ENCODE measurements around the gene SHISAL1.

The SHISAL1 gene

DNA sequence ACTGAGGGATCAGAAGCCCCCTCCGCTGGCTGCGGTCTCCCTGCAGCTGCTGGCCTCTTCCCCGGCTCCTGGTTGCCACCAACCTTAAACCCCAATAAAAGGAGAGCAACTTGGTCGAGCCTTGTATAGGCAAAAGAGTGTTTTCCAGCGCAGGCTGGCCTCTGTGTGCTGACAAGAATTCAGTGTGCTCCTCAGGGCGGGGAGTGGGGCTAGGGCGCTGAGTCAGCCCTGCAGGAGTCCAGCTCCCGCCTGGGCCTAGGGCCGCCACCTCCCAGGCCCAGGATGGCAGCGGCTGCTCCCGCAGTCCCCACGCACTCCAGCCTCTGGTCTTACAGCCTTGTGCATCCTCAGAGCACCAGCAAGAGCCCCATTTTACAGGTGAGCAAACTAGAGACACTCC, at the start of gene SHISAL1:
Gene SHISAL1 (minus strand): TSS at position 186 of the 400 bp plus-strand sequence. CDS start 12,006 bp downstream, outside the sequence.
- DNase-seq: no peak

DNA sequence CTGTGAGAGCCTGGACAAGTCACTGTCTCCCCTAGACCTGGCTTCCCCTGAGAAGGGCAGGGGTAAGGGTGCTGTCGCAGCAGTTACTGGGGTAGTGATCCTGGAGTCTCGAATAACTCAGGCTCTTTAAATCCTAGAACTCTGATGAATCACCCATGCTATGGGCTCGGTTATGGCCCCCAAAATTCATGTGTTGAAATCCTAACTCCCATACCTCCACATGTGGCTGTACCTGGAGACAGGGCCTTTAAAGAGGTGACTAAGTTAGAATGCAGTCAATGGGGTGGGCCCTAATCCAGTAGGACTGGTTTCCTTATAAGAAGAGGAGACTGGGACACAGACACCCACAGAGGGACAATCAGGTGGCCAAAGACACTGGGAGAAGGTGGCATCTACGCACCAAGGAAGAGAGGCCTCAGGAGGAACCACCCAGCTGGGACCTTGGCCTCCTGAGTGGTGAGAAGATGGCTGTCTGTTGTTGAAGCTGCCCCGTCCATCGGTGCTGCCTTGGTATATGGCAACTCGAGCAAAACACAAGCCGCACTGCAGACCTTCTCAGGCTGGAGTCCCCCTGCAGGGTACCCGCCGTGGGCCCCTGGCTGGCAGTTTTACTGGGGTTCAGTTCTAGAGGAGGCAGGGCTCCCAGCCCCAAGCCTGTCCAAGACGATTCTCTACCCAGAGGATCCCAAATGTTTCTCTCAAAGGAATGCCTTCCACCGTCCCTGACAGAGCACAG, 48.8 kb upstream of the SHISAL1 start:
- no peak for DNase-seq

DNA sequence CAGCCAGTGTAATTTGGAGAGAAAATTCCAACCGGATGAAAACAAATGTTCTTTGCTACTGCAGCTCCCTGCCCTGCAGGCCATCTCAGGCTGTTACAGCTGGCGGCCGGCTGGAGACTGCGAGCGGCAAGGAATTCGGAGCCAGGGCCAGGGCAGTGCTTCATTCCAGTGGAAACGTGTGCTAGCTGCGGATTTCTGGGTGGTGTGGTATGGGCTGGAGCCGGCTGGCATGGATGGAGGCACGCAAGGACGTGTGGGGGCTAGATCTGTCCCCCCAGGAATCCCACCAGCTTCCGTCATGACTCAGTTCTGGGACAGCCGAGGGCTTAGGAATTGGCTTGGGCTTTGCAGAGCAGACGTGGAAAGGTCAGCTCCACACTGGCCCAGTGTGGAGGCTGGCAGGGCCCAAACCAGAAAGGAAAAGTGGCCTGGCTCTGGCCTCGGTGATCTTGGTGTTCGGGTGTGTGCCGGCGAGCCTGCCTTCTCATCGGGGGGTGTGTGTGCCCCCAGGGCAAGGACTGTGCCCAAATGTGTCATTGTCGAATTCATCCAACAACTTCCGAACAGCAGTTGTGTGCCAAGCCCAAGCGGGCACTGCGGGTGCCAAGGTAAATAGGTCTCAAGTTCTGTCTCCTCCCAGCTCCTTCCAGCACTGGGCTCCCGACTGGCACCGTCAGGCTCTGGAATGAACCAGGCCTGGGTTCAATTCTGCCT, 48.1 kb upstream of the SHISAL1 start:
- DNase-seq: no peak

DNA sequence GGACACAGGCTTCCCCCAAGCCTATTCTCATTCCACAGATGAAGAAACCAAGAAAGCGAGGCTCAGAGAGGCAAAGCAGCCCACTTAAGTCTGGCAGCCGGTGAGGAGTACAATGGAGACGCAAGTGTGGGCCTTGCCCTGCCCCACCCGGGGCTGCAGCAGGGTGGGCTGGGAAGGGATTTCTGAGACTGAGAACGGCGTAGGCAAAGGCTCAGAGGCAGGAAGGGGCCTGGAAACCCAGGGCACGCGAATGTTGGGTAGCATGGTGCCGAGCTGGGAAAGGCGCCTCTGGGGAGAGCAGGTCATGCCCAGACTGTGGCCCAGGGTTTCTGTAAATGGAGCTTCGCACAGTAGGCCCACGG, 47.5 kb upstream of the SHISAL1 start:
- no peak for DNase-seq

DNA sequence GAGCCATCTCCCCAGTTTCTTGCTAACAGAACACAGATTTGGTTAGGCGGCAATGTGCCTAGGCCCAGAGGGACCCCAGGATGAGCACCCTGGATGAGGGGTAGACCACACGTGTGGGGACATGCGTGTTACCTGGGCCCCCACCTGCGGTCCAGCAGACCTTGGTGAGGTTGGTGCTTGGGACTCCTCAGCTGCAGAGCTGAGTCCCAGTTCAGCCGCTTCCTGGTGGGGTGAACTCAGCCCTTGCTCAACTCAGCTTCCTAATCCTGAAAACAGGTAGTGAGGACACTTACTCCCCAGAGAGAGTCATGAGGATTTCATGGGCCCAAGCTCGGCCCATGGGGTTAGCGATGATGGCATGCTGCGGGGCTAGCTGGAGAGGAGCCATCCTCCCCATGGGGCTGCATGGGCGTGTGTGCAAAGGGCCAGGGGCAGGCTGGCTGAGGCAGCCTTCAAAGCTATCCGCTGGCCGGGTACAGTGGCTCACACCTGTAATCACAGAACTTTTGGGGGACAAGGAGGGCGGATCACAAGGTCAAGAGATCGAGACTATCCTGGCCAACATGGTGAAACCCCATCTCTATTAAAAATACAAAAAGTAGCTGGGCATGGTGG, 46.9 kb upstream of the SHISAL1 start:
- no peak for DNase-seq

DNA sequence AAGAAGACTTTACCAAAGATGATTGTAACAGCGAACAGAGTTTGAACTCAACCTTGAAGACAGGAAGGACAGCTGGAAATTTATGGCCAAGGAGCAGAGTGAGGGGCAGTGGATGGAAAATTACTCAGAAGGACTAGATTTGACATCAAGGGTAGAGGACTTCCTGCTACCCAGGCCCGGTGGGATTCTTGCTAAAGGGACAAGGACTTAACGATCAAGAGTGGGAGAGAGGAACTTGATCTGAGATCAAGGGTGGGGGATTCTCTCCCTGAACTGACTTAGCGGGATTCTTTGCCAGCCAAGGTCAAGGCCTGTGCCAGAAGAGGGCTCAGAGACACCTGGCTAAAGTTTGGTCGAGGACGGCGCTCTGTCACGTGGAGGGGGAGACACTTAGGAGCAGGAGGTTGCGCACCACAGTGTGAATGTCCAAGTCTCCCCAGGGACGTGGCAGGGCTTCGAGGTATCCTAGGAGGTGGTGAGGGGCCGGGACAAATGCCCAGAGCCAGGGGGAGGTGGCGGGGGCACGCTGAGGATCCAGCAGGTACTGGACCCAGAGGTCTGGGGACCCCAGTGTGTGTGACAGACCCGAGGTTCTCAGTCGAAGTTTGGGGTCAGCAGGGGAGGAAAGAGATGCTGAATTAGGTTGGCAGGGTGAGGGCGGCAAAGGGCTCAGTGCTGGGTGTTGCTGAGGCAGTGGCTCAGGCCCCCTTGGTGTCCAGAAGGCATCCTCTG, 46.1 kb upstream of the SHISAL1 start:
- no peak for DNase-seq

DNA sequence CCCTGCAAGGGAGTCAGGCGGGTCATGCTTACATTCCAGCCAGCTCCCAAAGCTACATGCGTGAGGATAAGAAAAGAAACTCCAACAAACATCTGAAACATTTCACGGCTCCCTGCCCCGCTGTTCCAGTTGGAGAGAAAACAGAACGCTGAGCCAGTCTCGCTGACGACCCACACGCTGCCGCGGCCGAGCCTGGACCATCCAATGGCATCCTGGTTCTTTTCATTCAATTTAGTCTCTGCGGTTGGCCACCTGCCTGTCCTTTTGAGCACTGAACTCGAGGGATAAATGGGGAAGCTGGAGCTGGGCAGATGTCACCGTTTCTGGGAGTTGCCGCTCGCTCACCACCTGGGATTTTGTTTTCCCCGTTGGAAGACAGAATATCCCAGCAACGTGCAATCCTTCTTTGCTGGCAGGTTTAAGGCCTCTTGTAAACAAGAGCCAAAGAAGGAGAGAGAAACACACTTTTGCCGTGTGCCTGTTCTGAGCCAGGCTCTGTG, 45.3 kb upstream of the SHISAL1 start:
- no peak for DNase-seq

DNA sequence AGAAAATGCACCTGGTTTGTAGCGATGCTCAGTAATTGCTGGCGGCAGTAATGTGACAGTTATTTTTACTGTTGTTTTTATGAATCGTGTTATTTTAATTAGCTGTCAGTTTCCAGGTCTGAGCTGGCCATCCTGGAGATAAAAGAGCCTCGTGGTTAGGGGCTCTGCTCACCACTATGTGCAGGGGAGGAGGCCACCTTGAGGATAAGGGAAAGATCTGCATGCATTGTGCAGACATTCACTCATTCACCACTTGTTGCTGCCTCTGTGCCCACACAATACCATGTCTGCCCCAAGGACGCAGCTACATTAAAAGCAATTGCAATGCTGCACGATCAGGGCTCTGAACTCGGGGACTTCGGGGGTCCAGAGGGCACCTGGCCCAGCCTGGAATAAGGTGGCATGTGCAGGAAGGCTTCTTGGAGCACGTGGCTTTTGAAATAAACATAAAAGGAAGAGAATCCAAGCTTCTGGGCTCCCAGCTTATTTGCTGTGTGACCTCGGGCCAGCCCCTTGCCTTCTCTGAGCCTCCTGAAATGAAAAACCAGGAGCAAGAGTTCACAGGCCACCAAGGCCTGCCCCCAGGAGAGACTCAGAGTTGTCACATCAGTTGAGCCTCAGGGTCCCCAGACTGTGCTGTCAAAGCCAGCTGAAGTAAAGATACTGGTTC, 44.7 kb upstream of the SHISAL1 start:
- DNase-seq: no peak

DNA sequence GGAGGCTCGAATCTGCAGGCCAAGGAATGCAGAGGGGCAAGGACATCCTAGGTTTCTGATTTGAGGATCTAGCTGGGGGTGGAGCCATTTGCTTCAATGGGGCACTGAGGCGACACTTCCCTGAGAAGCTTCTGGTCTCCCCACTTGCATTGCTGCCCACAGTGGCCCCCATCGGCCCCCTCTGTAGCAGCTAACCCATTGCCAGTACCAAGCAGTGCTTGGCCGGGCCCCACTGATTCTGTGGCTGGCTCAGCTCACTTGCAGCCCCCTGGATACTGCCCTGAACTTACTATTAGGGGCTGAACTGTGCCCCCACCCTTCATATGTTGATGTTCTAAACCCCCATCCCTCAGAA, 42.9 kb upstream of the SHISAL1 start:
- DNase-seq: no peak

DNA sequence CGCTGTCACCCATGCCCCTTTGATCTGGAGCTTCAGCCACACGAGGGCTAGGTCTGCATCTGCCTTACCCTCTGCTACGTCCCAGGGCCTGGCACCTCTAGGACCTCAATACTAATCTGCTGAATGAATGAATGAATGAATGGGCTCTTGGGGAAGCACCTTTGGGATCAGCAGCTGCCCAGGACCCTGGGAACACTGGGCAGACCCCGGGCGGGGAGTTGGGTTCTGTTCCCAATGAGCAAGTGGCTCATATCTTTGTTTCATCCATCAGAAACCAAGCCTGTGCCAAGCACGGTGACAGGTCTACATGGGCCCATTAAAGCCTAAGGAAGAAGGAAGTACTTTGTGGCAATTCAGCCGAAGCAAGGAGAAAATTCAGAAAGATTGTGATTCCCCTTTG, 41.5 kb upstream of the SHISAL1 start:
- no peak for DNase-seq

DNA sequence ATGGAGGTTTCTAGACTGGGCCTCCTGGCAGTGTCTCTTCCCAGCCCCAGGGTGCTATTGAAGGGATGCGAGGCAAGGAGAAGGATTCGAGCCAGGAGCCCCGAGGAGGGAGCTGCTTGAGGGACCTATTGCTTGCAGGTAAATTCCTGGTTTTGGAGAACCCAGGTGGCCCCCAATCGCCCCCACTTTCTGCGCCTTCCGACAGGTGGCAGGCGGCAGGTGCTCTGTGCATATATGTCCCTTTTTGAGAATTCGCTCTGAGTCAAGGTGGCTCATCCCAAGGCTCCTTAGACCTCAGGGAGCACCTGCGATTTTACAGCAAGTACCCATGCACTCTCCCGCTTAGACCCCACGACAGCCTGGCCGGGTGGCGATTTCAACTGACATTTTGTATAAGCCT, 40.3 kb upstream of the SHISAL1 start:
- DNase-seq: no peak

DNA sequence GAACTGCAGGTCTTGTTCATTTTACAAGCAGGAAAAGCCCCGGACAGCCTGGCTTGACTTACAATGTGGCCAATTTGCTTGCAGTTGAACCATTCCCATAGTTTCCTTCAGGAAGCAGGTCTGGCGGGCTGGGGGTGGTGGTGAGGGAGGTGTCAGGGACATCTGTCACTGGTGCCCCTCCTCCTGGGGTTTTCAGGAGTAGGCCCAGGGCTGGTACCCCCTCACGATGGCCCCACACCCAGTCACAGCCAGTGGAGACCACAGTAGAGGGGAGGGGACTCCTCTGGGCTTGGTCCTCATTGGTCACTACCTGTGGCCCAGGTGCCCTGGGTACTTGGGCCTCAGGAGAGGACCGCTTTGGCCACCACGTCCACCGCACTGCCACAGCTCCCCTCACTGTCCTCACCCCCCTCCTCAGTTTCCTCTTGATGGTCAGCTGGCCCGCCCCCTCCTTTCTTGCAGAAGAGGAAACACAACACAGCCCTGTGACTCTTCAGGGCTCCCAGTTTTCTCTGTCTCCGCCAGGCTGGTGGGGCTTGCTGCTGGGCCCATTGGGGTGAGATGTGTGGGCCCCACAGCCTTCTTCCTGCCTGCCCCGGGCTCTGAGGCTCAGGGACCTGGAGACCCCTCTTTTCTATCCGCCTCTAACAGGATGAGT, 39.8 kb upstream of the SHISAL1 start:
- no peak for DNase-seq

DNA sequence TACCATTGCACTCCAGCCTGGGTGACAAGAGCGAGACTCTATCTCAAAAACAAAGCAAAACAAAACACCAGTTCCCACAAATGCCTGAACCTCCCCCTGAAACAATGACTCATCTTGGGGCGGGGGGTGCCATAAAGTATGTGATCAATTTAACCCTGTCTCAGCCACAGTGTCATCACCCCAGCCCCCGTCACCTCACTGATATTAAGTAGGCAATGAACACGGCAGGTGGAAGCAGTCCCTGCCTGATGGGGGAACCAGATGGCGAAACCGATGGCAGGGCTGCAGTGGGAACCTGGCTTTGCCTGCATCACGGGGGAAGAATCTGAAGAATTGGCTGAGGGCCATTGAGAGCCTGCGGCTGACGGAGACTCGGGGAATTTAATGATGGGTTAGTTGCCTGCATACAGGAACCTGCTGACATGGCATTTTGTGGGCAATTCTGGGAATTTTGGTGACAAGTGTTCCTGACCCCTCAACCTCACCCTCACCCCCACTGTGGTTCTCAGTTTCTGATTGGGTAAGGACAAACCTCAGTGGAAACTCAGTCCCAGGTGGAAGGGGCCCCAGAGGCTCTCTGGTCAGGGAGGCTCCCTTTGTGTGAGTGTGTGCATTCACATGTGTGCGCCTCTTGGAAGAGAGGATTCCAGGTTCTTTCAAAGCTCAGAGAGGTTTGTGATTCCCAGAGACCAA, 39.1 kb upstream of the SHISAL1 start:
- peak; percentile 27 to 28 for DNase-seq

DNA sequence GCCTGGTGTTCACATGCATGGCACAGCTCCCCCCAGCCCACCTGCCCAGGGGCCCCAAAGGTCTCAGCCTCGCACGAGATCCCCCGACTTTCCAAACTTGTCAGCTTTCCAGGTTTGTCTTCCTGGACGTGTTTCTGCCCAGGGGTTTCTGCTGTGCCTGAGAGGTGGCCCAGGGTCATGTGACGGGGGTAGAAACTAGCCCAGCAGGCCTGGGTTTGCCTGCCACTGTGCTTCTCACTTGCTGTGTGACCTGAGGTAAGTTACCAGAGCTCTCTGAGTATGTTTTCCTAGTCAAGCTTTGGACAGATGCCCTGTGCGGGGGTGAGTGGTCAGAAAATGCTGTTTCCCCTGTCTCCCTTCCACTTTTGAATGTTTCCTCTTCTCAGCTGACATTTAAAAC, 38.3 kb upstream of the SHISAL1 start:
- DNase-seq: no peak

DNA sequence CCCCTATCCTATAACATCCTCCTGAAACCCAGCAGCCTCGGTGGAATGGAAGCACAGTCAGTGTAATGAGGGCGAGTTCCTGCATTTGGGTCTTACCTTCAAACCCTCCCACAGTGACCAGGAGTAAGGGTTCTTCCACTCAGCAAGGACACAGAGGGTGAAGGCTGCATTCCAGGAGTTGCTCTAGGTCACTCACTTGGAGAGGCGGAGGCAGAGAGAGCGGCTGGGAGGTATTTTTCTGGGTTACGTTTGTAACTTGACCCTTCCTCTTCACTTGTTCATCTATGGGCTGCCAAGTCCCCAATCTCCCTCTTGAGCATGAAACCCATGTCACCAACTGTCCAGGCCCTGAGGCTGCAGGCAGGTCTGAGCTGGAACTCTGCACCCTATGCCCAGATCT, 36.8 kb upstream of the SHISAL1 start:
- no peak for DNase-seq

DNA sequence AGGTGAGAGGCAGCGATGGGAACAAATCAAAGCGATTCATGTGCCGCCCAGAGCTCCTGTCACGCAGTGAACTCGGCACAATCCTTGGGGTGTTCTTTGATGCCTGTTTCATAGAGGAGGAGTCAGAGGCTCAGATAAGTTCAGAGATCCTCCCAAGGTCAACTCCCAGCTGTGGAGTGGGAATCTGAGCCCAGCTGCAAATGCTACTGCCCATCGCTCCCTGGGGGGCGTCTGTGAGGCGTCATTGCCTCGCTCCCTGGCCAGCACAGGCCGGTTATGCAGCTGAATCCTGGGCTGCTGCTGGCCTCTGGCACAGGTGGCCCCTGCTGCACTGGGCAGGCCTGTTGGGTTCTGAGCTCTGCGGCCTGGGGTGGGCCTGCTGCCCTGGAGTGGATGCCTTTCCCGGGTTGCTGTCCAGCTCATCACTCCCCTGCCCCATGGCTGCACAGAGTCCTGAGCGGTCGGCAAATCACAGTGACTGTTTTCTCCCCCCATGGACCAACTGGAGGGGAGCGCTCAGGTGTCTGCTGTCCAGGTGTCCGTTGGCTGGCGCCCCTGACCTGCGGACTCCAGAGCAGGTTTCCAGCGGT, 36.3 kb upstream of the SHISAL1 start:
- DNase-seq: no peak

DNA sequence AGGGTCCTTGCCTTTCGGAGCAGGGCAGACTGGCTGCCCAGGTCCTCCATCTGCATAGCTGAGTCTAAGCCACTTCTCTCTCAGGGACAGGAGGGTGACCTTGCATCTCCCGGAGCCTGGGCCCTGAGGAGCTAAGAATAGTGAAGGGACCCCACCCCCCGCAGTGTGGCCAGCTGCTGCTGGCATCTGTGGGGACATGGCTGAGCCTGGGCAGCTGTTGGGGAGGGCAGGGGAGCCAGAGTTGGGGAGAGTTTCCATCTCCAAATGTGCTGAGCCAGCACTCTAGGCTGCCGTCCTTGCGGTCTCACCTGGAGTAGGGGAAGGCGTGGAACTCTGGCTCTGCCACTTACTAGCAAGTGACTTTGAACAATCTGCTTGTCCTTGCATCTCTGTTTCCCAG, 34.8 kb upstream of the SHISAL1 start:
- DNase-seq: no peak

DNA sequence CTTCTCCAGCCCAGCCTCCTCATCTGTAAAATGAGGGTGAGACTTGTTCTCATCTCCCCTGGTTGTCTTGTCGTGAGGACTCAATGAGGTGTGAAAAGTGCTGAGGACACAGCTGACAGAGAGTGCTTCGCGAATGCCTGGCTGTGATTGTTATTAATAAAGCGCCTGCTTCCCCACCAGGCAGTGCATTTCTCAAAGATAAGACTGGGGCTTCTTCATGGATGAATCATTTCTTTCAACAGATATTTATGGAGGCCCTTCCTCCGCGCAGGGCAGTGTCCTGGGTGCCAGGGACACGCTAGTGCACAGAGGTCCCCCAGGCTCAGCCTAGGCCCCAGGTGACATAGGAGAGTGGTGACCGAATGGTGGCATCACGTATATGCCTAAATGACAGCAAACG, 34.3 kb upstream of the SHISAL1 start:
- no peak for DNase-seq

DNA sequence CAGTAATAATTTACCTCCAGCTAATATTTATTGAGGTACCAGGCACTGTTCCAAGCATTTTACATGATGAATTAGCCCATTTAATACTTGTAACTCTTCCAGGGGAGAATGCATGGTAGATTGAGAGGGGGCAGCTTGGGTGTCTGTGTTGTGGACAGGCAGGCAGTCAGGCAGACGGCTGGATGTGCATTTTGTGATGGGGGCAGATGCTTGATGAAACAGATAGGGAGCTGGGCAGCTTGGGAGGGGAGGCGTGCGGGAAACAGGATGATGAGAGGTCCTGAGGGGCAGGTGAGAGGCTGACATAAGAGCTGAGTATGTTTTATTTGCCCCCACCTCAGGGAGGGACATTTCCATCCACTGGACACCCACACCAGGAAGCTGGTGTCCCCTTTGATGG, 33.1 kb upstream of the SHISAL1 start:
- DNase-seq: no peak

DNA sequence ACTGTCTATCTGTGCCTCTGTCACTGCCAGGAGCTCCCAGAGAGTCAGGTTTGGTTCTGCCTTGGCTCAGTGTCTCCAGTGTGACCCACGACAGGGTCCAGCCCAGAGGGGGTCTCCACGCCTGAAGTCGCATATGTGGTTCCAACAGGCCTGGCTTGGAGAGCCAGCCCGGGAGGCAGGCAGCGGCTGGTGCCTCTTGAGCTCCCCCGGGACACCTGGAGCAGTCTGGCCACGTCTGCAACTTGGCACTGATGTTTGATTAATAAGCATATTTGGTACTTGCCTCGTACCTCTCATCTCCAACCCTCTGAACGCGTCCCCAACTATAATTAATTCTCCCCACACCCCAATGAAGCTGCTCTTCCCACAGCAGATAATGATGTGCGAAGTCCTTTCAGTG, 31.7 kb upstream of the SHISAL1 start:
- DNase-seq: no peak

DNA sequence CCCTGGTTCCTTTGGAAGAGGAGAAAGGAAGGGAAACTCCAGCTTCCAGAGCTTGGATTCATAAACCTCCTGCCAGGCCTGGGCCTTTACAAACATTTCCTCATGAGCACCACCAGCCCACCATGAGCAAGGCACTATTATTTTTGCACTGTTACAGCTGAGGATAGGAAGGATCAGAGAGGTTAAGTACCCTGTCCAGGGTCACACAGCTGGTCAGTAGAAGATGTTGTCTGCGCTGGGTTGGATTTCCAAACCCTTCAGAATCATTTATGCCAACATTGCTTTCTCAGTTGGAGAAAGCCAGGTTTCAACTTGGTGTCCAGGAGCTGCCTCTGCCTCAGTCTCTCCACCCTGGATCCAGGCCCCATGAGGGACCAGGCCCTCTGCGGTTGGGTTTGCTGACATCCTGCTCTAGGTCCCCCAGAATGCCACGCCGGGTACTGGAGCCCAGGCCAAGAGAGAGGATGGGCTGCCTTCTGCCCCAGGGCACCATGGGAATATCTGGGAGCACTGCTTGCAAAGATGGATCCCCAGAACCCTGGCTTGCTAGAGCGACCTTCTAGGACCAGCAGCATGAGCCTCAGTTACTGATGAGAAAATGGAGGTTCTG, 29.7 kb upstream of the SHISAL1 start:
- no peak for DNase-seq
